Measurements from ENCODE around the gene IFNG-AS1.

DNA sequence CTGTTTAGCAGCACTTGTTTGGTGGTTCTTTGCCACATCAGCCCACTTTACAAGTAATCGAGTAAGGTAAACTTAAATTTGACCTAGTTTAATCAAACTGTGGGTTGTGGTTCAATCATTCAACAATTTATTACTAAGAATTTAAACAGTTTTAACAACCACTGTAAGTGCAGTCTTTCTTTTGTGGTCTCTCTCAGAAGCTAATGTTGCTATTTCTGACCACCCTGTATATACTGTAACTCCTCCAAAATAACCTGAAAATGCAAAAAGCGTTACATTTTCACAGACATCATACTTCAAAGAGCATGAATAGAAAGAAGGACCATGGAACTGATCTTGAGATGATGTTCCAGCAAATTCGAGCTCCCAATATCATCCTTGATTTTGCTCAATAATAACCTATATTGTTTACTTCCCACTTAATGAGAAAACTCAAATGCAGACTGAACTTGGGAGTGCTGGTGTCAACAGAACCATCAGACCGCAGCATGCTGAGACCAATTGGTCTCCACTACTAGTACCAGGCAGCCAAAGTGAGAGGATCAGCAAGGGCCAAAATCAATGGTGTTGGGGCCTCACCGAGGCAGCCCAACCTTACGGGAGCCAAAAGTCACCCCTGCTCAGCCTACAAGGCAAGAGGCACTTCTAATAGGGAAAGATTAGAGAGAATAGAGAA lies 22.1 kb downstream of the IFNG-AS1 start:
- no peak for TF ChIP-seq POLR2A (IDR thresholded peaks at IDR 0.05; ENCODE audit: low read depth)
- TF ChIP-seq, protein P1, sequence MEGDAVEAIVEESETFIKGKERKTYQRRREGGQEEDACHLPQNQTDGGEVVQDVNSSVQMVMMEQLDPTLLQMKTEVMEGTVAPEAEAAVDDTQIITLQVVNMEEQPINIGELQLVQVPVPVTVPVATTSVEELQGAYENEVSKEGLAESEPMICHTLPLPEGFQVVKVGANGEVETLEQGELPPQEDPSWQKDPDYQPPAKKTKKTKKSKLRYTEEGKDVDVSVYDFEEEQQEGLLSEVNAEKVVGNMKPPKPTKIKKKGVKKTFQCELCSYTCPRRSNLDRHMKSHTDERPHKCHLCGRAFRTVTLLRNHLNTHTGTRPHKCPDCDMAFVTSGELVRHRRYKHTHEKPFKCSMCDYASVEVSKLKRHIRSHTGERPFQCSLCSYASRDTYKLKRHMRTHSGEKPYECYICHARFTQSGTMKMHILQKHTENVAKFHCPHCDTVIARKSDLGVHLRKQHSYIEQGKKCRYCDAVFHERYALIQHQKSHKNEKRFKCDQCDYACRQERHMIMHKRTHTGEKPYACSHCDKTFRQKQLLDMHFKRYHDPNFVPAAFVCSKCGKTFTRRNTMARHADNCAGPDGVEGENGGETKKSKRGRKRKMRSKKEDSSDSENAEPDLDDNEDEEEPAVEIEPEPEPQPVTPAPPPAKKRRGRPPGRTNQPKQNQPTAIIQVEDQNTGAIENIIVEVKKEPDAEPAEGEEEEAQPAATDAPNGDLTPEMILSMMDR (IDR thresholded peaks at IDR 0.05): no peak

Measured in esophagus muscularis mucosa (tissue), 3 donors.